GM18868 (cell line): Measurements from ENCODE around the gene PCDHA4.
"Not testable (repeated sequence)": the region's sequence is repeated elsewhere in the genome, so short reads cannot be mapped to it uniquely, and the experiment has no call there.

ENCODE experiments used
- ATAC-seq: cut with Tn5 transposase; IDR thresholded peaks from one replicate; pipeline ENCODE4 v1.9.1; 2021; ENCODE audit warnings: mild to moderate bottlenecking, moderate library complexity; ENCODE audit not compliant: unreplicated experiment

The PCDHA4 gene

GRCh38 chr5:140821375-140822280 is 14.8 kb downstream of the PCDHA4 start, which contains the start of gene PCDHA5:
TSS of gene PCDHA5 (plus strand) at chr5:140821613.
- no peak for ATAC-seq

GRCh38 chr5:140822281-140822629 is 15.4 kb downstream of the PCDHA4 start:
- ATAC-seq: no peak

DNA sequence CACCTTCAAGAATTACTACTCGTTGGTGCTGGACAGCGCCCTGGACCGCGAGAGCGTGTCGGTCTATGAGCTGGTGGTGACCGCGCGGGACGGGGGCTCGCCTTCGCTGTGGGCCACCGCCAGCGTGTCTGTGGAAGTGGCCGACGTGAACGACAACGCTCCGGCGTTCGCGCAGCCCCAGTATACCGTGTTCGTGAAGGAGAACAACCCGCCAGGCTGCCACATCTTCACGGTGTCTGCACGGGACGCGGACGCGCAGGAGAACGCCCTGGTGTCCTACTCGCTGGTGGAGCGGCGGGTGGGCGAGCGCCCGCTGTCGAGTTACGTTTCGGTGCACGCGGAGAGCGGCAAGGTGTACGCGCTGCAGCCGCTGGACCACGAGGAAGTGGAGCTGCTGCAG is 16.1 kb downstream of the PCDHA4 start:
- not testable (repeated sequence) for ATAC-seq

DNA sequence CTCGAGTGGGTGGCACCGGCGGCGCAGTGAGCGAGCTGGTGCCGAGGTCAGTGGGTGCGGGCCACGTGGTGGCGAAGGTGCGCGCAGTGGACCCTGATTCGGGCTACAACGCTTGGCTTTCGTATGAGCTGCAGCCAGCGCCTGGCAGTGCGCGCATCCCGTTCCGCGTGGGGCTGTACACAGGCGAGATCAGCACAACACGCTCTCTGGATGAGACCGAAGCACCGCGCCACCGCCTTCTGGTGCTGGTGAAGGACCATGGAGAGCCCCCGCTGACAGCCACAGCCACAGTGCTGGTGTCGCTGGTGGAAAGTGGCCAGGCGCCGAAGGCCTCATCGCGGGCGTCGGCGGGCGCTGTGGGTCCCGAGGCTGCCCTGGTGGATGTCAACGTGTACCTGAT is 16.6 kb downstream of the PCDHA4 start:
- ATAC-seq: no peak

DNA sequence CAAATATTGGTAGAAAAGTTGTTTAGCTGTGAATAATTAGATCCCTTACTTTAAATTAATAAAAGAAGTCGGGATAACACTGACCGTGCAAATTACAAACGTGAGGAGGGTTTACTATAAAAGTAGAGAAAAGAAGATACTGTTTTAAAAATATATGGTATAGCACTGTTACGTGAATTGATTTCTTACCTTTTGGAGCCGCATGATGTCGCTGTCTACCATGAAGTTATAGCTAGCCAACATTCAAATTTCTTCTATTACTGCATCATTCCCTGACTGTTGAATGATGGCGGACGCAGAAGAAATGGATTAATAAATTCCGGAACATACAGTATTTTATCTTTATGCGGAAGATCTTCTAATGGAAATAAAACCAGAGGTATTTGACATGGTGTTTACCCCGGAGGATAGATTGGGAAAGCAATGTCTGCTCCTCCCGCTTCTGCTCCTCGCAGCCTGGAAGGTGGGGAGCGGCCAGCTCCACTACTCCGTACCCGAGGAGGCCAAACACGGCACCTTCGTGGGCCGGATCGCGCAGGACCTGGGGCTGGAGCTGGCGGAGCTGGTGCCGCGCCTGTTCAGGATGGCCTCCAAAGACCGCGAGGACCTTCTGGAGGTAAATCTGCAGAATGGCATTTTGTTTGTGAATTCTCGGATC is 21.0 kb downstream of the PCDHA4 start, which contains the start of gene PCDHA6:
Gene PCDHA6, plus strand, starts transcription at position 257 of the 658 bp plus-strand sequence. Its CDS starts 132 bp downstream, at position 389.
- no peak for ATAC-seq

GRCh38 chr5:140828362-140828737 is 21.5 kb downstream of the PCDHA4 start:
- no peak for ATAC-seq

GRCh38 chr5:140829511-140830501 is 22.9 kb downstream of the PCDHA4 start:
- not testable (repeated sequence) for ATAC-seq

- no peak for ATAC-seq
Observed at GRCh38 chr5:140833993-140834392, 27.1 kb downstream of the PCDHA4 start, which contains the start of gene PCDHA7. TSS of gene PCDHA7 (plus strand) at chr5:140834269. CDS start at chr5:140834384, 115 bp downstream.

GRCh38 chr5:140834439-140835008 is 27.7 kb downstream of the PCDHA4 start:
- ATAC-seq: not testable (repeated sequence)

DNA sequence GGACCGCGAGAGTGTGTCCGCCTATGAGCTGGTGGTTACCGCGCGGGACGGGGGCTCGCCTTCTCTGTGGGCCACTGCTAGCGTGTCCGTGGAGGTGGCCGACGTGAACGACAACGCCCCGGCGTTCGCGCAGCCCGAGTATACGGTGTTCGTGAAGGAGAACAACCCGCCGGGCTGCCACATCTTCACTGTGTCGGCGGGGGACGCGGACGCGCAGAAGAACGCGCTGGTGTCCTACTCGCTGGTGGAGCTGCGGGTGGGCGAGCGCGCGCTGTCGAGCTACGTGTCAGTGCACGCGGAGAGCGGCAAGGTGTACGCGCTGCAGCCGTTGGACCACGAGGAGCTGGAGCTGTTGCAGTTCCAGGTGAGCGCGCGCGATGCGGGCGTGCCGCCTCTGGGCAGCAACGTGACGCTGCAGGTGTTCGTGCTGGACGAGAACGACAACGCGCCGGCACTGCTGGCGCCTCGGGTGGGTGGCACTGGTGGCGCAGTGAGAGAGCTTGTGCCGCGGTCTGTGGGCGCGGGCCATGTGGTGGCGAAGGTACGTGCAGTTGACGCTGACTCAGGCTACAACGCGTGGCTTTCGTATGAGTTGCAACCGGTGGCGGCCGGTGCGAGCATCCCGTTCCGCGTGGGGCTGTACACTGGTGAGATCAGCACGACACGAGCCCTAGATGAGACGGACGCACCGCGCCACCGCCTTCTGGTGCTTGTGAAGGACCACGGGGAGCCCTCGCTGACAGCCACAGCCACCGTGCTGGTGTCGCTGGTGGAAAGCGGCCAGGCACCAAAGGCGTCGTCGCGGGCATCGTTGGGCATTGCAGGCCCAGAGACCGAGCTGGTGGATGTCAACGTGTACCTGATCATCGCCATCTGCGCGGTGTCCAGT is 29.0 kb downstream of the PCDHA4 start:
- ATAC-seq: no peak

DNA sequence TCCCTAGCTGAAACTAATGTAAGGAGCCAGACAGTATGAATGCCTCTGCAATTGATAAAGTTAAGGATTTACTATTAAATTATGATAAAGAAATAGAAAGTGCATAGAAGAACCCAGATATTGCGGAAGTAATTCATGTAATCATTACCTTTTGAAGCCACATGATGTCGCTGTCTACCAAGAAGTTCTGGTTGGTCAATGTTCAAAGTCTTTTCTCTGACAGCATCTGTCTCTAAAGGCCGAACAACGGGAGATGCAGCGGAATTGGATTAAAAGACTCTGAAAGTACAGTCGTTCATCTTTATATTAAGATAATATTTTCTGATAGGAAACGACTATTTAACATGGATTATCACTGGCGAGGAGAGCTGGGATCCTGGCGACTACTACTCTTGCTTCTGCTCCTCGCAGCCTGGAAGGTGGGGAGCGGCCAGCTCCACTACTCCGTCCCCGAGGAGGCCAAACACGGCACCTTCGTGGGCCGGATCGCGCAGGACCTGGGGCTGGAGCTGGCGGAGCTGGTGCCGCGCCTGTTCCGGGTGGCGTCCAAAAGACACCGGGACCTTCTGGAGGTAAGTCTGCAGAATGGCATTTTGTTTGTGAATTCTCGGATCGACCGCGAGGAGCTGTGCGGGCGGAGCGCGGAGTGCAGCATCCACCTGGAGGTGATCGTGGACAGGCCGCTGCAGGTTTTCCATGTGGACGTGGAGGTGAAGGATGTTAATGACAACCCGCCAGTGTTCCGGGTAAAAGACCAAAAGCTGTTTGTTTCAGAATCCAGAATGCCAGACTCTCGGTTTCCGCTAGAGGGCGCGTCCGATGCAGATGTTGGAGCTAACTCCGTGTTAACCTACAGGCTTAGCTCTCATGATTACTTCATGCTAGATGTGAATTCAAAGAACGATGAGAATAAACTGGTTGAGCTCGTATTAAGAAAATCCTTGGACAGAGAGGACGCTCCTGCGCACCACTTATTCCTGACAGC is 34.4 kb downstream of the PCDHA4 start, which contains the start of gene PCDHA8:
Gene PCDHA8, plus strand, starts transcription at position 210 of the 985 bp plus-strand sequence. Its CDS starts 135 bp downstream, at position 345.
- no peak for ATAC-seq

DNA sequence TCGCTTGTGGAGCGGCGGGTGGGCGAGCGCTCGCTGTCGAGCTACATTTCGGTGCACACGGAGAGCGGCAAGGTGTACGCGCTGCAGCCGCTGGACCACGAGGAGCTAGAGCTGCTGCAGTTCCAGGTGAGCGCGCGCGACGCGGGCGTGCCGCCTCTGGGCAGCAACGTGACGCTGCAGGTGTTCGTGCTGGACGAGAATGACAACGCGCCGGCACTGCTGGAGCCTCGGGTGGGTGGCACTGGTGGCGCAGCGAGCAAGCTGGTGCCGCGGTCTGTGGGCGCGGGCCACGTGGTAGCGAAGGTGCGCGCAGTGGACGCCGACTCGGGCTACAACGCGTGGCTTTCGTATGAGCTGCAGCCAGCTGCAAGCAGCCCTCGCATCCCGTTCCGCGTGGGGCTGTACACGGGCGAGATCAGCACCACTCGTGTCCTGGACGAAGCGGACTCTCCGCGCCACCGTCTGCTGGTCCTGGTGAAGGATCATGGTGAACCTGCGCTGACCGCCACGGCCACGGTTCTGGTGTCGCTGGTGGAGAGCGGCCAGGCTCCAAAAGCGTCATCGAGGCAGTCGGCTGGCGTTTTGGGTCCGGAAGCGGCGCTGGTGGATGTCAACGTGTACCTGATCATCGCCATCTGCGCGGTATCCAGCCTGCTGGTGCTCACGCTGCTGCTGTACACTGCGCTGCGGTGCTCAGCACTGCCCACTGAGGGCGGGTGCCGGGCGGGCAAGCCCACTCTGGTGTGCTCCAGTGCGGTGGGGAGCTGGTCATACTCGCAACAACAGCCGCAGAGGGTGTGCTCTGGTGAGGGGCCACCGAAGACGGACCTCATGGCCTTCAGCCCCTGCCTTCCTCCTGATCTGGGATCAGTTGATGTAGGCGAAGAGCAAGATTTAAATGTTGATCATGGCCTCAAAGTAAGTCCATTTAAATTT is 36.2 kb downstream of the PCDHA4 start:
- ATAC-seq: no peak

GRCh38 chr5:140848139-140849102 is 41.6 kb downstream of the PCDHA4 start, which contains the start of gene PCDHA9:
TSS of gene PCDHA9 (plus strand) at chr5:140848382. CDS start at chr5:140848496, 114 bp downstream.
- ATAC-seq: not testable (repeated sequence)

DNA sequence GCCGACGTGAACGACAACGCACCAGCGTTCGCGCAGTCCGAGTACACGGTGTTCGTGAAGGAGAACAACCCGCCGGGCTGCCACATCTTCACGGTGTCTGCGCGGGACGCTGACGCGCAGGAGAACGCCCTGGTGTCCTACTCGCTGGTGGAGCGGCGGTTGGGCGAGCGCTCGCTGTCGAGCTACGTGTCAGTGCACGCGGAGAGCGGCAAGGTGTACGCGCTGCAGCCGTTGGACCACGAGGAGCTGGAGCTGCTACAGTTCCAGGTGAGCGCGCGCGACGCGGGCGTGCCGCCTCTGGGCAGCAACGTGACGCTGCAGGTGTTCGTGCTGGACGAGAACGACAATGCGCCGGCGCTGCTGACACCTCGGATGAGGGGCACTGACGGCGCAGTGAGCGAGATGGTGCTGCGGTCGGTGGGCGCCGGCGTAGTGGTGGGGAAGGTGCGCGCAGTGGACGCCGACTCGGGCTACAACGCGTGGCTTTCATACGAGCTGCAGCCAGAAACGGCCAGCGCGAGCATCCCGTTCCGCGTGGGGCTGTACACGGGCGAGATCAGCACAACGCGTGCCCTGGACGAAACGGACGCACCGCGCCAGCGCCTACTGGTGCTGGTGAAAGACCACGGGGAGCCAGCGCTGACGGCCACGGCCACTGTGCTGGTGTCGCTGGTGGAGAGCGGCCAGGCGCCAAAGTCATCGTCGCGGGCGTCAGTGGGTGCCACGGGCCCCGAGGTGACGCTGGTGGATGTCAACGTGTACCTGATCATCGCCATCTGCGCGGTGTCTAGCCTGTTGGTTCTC is 43.2 kb downstream of the PCDHA4 start:
- ATAC-seq: not testable (repeated sequence)
